Astrocyte of the cerebellum (primary cell): ENCODE data around the gene CIT.
"Not testable (repeated sequence)": the region's sequence is repeated elsewhere in the genome, so short reads cannot be mapped to it uniquely, and the experiment has no call there.

Experiments used
- DNase-seq: peaks from one replicate; pipeline ENCODE4 v3.0.0-alpha.2; 2011; ENCODE audit warnings: low read depth
- H3K4me3 ChIP-seq: 2 replicates; pipeline ENCODE4 v1.5.1; 2011; ENCODE audit warnings: mild to moderate bottlenecking, low read depth, low read length, moderate library complexity
- CTCF ChIP-seq: IDR thresholded peaks from 2 replicates; pipeline ENCODE4 v1.5.1; 2012; ENCODE audit warnings: low read length, low read depth, moderate library complexity, mild to moderate bottlenecking; ENCODE audit errors: missing control alignments
- in situ Hi-C: cut with HindIII; loops from 2 replicates; pipeline ENCODE4 v1.10.0; 2017; ENCODE audit warnings: low sequenced_read_pairs

Gene CIT

GRCh38 chr12:119714614-119715267 lies 162.4 kb downstream of the CIT start:
- no peak for DNase-seq
- H3K4me3 ChIP-seq = no peak overlapping the region
- in situ Hi-C loops = no loop called here
- no peak for TF ChIP-seq CTCF

- no peak for TF ChIP-seq CTCF
- no peak for DNase-seq
- no peak overlapping the region for H3K4me3 ChIP-seq
- in situ Hi-C loops = no loop called here
Measured at GRCh38 chr12:119713551-119714031, 163.5 kb downstream of the CIT start.

GRCh38 chr12:119712721-119713120 lies 164.4 kb downstream of the CIT start:
- DNase-seq = no peak

GRCh38 chr12:119711693-119712092 lies 165.4 kb downstream of the CIT start:
- no peak for TF ChIP-seq CTCF
- no peak for DNase-seq
- in situ Hi-C loops = no loop called here
- no peak overlapping the region for H3K4me3 ChIP-seq

More at GRCh38 chr12:119712721-119713120, 164.4 kb downstream of the CIT start:
- H3K4me3 ChIP-seq = no peak overlapping the region
- no peak for TF ChIP-seq CTCF
- in situ Hi-C loops = no loop called here

- H3K4me3 ChIP-seq = no peak overlapping the region
- DNase-seq = no peak
- no peak for TF ChIP-seq CTCF
- in situ Hi-C loops = no loop called here
Measured at GRCh38 chr12:119710965-119711551, 166.1 kb downstream of the CIT start.

- DNase-seq = no peak
- in situ Hi-C loops = no loop called here
- H3K4me3 ChIP-seq = no peak overlapping the region
- no peak for TF ChIP-seq CTCF
Measured at GRCh38 chr12:119710374-119710964, 166.7 kb downstream of the CIT start.

GRCh38 chr12:119706427-119706826 lies 170.7 kb downstream of the CIT start:
- H3K4me3 ChIP-seq, DNase-seq, in situ Hi-C loops: not testable (repeated sequence)
